HepG2 (cell line): ENCODE data around the gene CDC37L1.

Experiments
- ATF1 ChIP-seq: IDR thresholded peaks from 2 replicates; pipeline ENCODE4 v1.6.1; 2016; ENCODE audit warnings: mild to moderate bottlenecking, control low read depth
- BRCA1 ChIP-seq: sonication (generic); formaldehyde crosslinking; IDR thresholded peaks from 2 replicates; pipeline ENCODE4 v1.4.0; 2020; ENCODE audit warnings: missing genetic modification reagents
- HNF4G ChIP-seq, 2 experiments: sonication (generic) in 1 of 2; formaldehyde crosslinking in 1 of 2; IDR thresholded peaks; 2 replicates each; pipeline versions ENCODE4 v1.4.0 to v1.6.1; 2011 to 2020; ENCODE audit warnings: borderline replicate concordance in 2 of 2, low read depth in 2 of 2, mild to moderate bottlenecking in 2 of 2, low read length in 1 of 2, missing genetic modification reagents in 1 of 2, moderate library complexity in 1 of 2
- KDM5A ChIP-seq: fragments of 200-600 bp; sonication (generic); IDR thresholded peaks from 2 replicates; pipeline ENCODE4 v1.7.0; 2018; ENCODE audit warnings: antibody characterized with exemption, mild to moderate bottlenecking, low read length, borderline replicate concordance
- NFRKB ChIP-seq: fragments of 450-650 bp; IDR thresholded peaks from 2 replicates; pipeline ENCODE4 v1.6.1; 2017
- POLR2G ChIP-seq: fragments of 200-400 bp; formaldehyde crosslinking; IDR thresholded peaks from 2 replicates; pipeline ENCODE4 v1.6.1; 2018; ENCODE audit warnings: mild to moderate bottlenecking, low read depth, low read length, moderate library complexity
- SP1 ChIP-seq, 2 experiments: fragments of 450-650 bp in 1 of 2; sonication (generic) in 1 of 2; formaldehyde crosslinking in 1 of 2; IDR thresholded peaks; 2 replicates each; pipeline versions ENCODE4 v1.4.0 to v1.6.1; 2016 to 2020; ENCODE audit warnings: missing genetic modification reagents in 1 of 2
- TCF12 ChIP-seq, 2 experiments: fragments of 450-650 bp in 1 of 2; sonication (generic) in 1 of 2; formaldehyde crosslinking in 1 of 2; IDR thresholded peaks; 2 replicates each; pipeline versions ENCODE4 v1.6.1 to v1.8.0; 2017 to 2022; ENCODE audit warnings: antibody characterized with exemption in 1 of 2, mild to moderate bottlenecking in 1 of 2, missing genetic modification reagents in 1 of 2, moderate library complexity in 1 of 2
- ZNF207 ChIP-seq: fragments of 450-650 bp; IDR thresholded peaks from 2 replicates; pipeline ENCODE4 v1.6.1; 2016; ENCODE audit warnings: antibody characterized with exemption, borderline replicate concordance
- ZNF292 ChIP-seq: sonication (generic); formaldehyde crosslinking; IDR thresholded peaks from 2 replicates; pipeline ENCODE4 v1.8.1; 2022; ENCODE audit warnings: mild to moderate bottlenecking, low read depth, missing genetic modification reagents, borderline replicate concordance
- ZNF607 ChIP-seq: sonication (generic); formaldehyde crosslinking; IDR thresholded peaks from 2 replicates; pipeline ENCODE4 v1.5.1; 2020; ENCODE audit warnings: missing genetic modification reagents, mild to moderate bottlenecking, borderline replicate concordance
- TF ChIP-seq, protein P1 (sequence below): sonication (generic); formaldehyde crosslinking; IDR thresholded peaks from 2 replicates; pipeline ENCODE4 v1.5.0; 2020; ENCODE audit warnings: mild to moderate bottlenecking, missing genetic modification reagents, moderate library complexity
- TF ChIP-seq, protein P2 (sequence below): sonication (generic); formaldehyde crosslinking; IDR thresholded peaks from 2 replicates; pipeline ENCODE4 v1.4.0; 2020; ENCODE audit warnings: missing genetic modification reagents, borderline replicate concordance
- TF ChIP-seq, protein P3 (sequence below): sonication (generic); formaldehyde crosslinking; IDR thresholded peaks from 2 replicates; pipeline ENCODE4 v1.5.0; 2020; ENCODE audit warnings: missing genetic modification reagents

DNA sequence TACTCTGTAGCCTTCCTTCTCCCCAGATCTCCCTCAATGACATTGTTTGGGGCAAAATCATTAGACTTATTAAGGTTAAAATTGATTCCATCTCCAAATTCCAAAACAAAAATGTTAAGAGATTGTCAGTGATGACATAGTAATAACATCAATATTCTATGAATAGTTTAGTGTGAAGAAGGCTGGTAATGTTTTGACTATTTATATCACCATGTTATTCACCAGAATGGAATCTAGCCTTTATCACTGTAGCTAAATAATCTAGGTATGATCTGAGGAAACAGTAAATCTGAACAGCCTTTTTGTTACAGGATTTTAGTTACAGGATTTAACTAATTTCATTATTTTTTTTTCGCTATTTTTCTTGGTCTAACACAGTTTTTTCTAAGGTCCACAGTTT is 18.2 kb upstream of the CDC37L1 start:
- TF ChIP-seq, protein P1, sequence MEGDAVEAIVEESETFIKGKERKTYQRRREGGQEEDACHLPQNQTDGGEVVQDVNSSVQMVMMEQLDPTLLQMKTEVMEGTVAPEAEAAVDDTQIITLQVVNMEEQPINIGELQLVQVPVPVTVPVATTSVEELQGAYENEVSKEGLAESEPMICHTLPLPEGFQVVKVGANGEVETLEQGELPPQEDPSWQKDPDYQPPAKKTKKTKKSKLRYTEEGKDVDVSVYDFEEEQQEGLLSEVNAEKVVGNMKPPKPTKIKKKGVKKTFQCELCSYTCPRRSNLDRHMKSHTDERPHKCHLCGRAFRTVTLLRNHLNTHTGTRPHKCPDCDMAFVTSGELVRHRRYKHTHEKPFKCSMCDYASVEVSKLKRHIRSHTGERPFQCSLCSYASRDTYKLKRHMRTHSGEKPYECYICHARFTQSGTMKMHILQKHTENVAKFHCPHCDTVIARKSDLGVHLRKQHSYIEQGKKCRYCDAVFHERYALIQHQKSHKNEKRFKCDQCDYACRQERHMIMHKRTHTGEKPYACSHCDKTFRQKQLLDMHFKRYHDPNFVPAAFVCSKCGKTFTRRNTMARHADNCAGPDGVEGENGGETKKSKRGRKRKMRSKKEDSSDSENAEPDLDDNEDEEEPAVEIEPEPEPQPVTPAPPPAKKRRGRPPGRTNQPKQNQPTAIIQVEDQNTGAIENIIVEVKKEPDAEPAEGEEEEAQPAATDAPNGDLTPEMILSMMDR (CRISPR knock-in tag), result no peak
- TF ChIP-seq NFRKB (no peak), ATF1 (no peak), TCF12 (IDR thresholded peaks at IDR 0.05) (no peak), TCF12 (CRISPR knock-in tag; IDR thresholded peaks at IDR 0.05) (no peak), ZNF607 (no peak), SP1 (IDR thresholded peaks at IDR 0.05) (no peak), SP1 (CRISPR knock-in tag; IDR thresholded peaks at IDR 0.05) (no peak), HNF4G (IDR thresholded peaks at IDR 0.05; ENCODE audit: borderline replicate concordance, low read depth, low read length) (no peak), HNF4G (CRISPR knock-in tag; IDR thresholded peaks at IDR 0.05; ENCODE audit: borderline replicate concordance, low read depth) (no peak), KDM5A (no peak), BRCA1 (CRISPR knock-in tag) (no peak), POLR2G (no peak), ZNF207 (no peak), ZNF292 (no peak)
- TF ChIP-seq, protein P2, sequence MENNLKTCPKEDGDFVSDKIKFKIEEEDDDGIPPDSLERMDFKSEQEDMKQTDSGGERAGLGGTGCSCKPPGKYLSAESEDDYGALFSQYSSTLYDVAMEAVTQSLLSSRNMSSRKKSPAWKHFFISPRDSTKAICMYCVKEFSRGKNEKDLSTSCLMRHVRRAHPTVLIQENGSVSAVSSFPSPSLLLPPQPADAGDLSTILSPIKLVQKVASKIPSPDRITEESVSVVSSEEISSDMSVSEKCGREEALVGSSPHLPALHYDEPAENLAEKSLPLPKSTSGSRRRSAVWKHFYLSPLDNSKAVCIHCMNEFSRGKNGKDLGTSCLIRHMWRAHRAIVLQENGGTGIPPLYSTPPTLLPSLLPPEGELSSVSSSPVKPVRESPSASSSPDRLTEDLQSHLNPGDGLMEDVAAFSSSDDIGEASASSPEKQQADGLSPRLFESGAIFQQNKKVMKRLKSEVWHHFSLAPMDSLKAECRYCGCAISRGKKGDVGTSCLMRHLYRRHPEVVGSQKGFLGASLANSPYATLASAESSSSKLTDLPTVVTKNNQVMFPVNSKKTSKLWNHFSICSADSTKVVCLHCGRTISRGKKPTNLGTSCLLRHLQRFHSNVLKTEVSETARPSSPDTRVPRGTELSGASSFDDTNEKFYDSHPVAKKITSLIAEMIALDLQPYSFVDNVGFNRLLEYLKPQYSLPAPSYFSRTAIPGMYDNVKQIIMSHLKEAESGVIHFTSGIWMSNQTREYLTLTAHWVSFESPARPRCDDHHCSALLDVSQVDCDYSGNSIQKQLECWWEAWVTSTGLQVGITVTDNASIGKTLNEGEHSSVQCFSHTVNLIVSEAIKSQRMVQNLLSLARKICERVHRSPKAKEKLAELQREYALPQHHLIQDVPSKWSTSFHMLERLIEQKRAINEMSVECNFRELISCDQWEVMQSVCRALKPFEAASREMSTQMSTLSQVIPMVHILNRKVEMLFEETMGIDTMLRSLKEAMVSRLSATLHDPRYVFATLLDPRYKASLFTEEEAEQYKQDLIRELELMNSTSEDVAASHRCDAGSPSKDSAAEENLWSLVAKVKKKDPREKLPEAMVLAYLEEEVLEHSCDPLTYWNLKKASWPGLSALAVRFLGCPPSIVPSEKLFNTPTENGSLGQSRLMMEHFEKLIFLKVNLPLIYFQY (CRISPR knock-in tag), result no peak
- TF ChIP-seq, protein P3, sequence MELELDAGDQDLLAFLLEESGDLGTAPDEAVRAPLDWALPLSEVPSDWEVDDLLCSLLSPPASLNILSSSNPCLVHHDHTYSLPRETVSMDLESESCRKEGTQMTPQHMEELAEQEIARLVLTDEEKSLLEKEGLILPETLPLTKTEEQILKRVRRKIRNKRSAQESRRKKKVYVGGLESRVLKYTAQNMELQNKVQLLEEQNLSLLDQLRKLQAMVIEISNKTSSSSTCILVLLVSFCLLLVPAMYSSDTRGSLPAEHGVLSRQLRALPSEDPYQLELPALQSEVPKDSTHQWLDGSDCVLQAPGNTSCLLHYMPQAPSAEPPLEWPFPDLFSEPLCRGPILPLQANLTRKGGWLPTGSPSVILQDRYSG (CRISPR knock-in tag), result no peak
